Measurements from ENCODE around the gene LRPPRC. TPM values are rescaled to one million over a fixed set of nuclear protein-coding genes. Genes with fewer than 3 reads are reported as not detected.

Gene LRPPRC
- total RNA-seq, 1 donor = 57.2 TPM

- no peak overlapping the region for H3K27ac ChIP-seq (ENCODE audit: low read depth, low read length)
- H3K27me3 ChIP-seq (ENCODE audit: insufficient read depth, low read length) = peaks cover 31% of the 10 kb centered on the region
Observed at GRCh38 chr2:43872151-43872550, 123.6 kb downstream of the LRPPRC start.

GRCh38 chr2:43855292-43855691 is 140.5 kb downstream of the LRPPRC start:
- Histone ChIP-seq H3K27me3 (ENCODE audit: insufficient read depth, low read length) (peaks cover 59% of the 10 kb centered on the region), H3K36me3 (ENCODE audit: insufficient read depth, low read length) (no peaks in the 10 kb centered on the region), H4K20me1 (ENCODE audit: insufficient read depth, low read length) (no peaks in the 10 kb centered on the region)

More at GRCh38 chr2:43872151-43872550, 123.6 kb downstream of the LRPPRC start:
- Histone ChIP-seq H3K4me2 (ENCODE audit: insufficient read depth, low read length) (no peak overlapping the region), H3K36me3 (ENCODE audit: insufficient read depth, low read length) (no peaks in the 10 kb centered on the region), H3K4me1 (ENCODE audit: insufficient read depth, low read length) (no peaks in the 10 kb centered on the region), H2AFZ (ENCODE audit: low read length) (no peak overlapping the region), H3K9me3 (ENCODE audit: low read depth, low read length) (no peaks in the 10 kb centered on the region), H4K20me1 (ENCODE audit: insufficient read depth, low read length) (no peaks in the 10 kb centered on the region), H3K79me2 (ENCODE audit: insufficient read depth, low read length) (no peaks in the 10 kb centered on the region), H3K4me3 (ENCODE audit: insufficient read depth, low read length) (no peak overlapping the region)
- TF ChIP-seq CTCF (IDR thresholded peaks at IDR 0.05; ENCODE audit: extremely low read depth, low read depth, low read length) = no peak
- DNase-seq (ENCODE audit: insufficient read length, low spot score, missing footprints) = no peak

GRCh38 chr2:43854671-43855070 is 141.1 kb downstream of the LRPPRC start:
- peaks cover 59% of the 10 kb centered on the region for H3K27me3 ChIP-seq (ENCODE audit: insufficient read depth, low read length)

More at GRCh38 chr2:43855292-43855691, 140.5 kb downstream of the LRPPRC start:
- no peaks in the 10 kb centered on the region for H3K79me2 ChIP-seq (ENCODE audit: insufficient read depth, low read length)
- H3K4me3 ChIP-seq (ENCODE audit: insufficient read depth, low read length) = no peak overlapping the region
- TF ChIP-seq CTCF (IDR thresholded peaks at IDR 0.05; ENCODE audit: extremely low read depth, low read depth, low read length) = no peak
- no peak overlapping the region for H2AFZ ChIP-seq (ENCODE audit: low read length)
- H3K4me1 ChIP-seq (ENCODE audit: insufficient read depth, low read length) = no peaks in the 10 kb centered on the region
- no peak overlapping the region for H3K27ac ChIP-seq (ENCODE audit: low read depth, low read length)
- H3K4me2 ChIP-seq (ENCODE audit: insufficient read depth, low read length) = no peak overlapping the region
- H3K9me3 ChIP-seq (ENCODE audit: low read depth, low read length) = no peaks in the 10 kb centered on the region
- DNase-seq (ENCODE audit: insufficient read length, low spot score, missing footprints) = no peak

More at GRCh38 chr2:43854671-43855070, 141.1 kb downstream of the LRPPRC start:
- Histone ChIP-seq H3K36me3 (ENCODE audit: insufficient read depth, low read length) (no peaks in the 10 kb centered on the region), H3K27ac (ENCODE audit: low read depth, low read length) (no peak overlapping the region), H3K4me1 (ENCODE audit: insufficient read depth, low read length) (no peaks in the 10 kb centered on the region), H2AFZ (ENCODE audit: low read length) (no peak overlapping the region), H3K4me2 (ENCODE audit: insufficient read depth, low read length) (no peak overlapping the region), H4K20me1 (ENCODE audit: insufficient read depth, low read length) (no peaks in the 10 kb centered on the region), H3K4me3 (ENCODE audit: insufficient read depth, low read length) (no peak overlapping the region), H3K9me3 (ENCODE audit: low read depth, low read length) (no peaks in the 10 kb centered on the region), H3K79me2 (ENCODE audit: insufficient read depth, low read length) (no peaks in the 10 kb centered on the region)
- no peak for DNase-seq (ENCODE audit: insufficient read length, low spot score, missing footprints)
- no peak for TF ChIP-seq CTCF (IDR thresholded peaks at IDR 0.05; ENCODE audit: extremely low read depth, low read depth, low read length)

Measured in osteoblast (primary cell).